ENCODE measurements around the gene ZNRD2. TPM values are rescaled to one million over a fixed set of nuclear protein-coding genes. Genes with fewer than 3 reads are reported as not detected.

ZNRD2 gene
- total RNA-seq, 2 experiments from 2014 or later: 38.7 to 39.9 TPM

- peaks cover 25% of the 10 kb centered on the region for H3K36me3 ChIP-seq (ENCODE audit: insufficient read depth, low read length)
- H3K4me1 ChIP-seq (ENCODE audit: insufficient read depth, low read length): peaks cover 88% of the 10 kb centered on the region
- peaks cover 54% of the 10 kb centered on the region for H3K36me3 Mint-ChIP-seq (ENCODE audit: low read depth)
- H3K9me3 ChIP-seq (ENCODE audit: control insufficient read depth in 1 of 2, insufficient read depth in 1 of 2, low read length in 2 of 2): no peaks in the 10 kb centered on the region
- H3K27me3 Mint-ChIP-seq: no peaks in the 10 kb centered on the region
- peaks cover 83% of the 10 kb centered on the region for H3K4me1 Mint-ChIP-seq (ENCODE audit: low read depth)
- H3K27me3 ChIP-seq (ENCODE audit: control insufficient read depth in 1 of 2, insufficient read depth in 2 of 2, low read length in 2 of 2): no peaks in the 10 kb centered on the region
- intact Hi-C loops (cut with DNase I, micrococcal nuclease): loop anchor here (1.0 to 2.0 kb wide), 3 partner anchors 10 to 17 kb away; no protein-coding TSS in a partner anchor
- H3K27ac ChIP-seq (ENCODE audit: low read depth in 1 of 2, low read length in 2 of 2): no peak overlapping the region
- ChIA-PET CTCF (interaction anchor here (0.5 to 2.4 kb wide), 10 partner anchors 11 to 127 kb away, joined by 3 to 35 read pairs (median 7); partner anchors contain the start of genes FAM89B and SCYL1), POLR2A (interaction anchor here (0.8 to 4.3 kb wide), 12 partner anchors 10 to 198 kb away, joined by 3 to 41 read pairs (median 5); partner anchors contain the start of genes EHBP1L1, FAM89B, MALAT1 and PCNX3)
- DNase-seq (peak; percentile 49 to 83 (median 64)), ATAC-seq (ENCODE audit: poor library complexity) (peak; percentile 37)
- H3K4me3 ChIP-seq (ENCODE audit: low read length): no peak overlapping the region
- H3K27ac Mint-ChIP-seq: peak overlapping the region; percentile 82
- TF ChIP-seq CTCF (IDR thresholded peaks at IDR 0.05): peak; percentile 78
- peak overlapping the region; percentile 71 for H3K4me3 Mint-ChIP-seq
- H3K9me3 Mint-ChIP-seq: no peaks in the 10 kb centered on the region
Measured at GRCh38 chr11:65551572-65552387, 18.5 kb upstream of the ZNRD2 start.

GRCh38 chr11:65552388-65552951 is 17.8 kb upstream of the ZNRD2 start:
- Histone ChIP-seq H3K36me3 (ENCODE audit: insufficient read depth, low read length) (peaks cover 25% of the 10 kb centered on the region), H3K27ac (ENCODE audit: low read depth in 1 of 2, low read length in 2 of 2) (peak overlapping the region in 1 of 2 donors; percentile 72), H3K9me3 (ENCODE audit: control insufficient read depth in 1 of 2, insufficient read depth in 1 of 2, low read length in 2 of 2) (no peaks in the 10 kb centered on the region), H3K27me3 (ENCODE audit: control insufficient read depth in 1 of 2, insufficient read depth in 2 of 2, low read length in 2 of 2) (no peaks in the 10 kb centered on the region), H3K4me3 (ENCODE audit: low read length) (no peak overlapping the region), H3K4me1 (ENCODE audit: insufficient read depth, low read length) (peaks cover 88% of the 10 kb centered on the region)
- H3K4me3 Mint-ChIP-seq: peak overlapping the region; percentile 71
- TF ChIP-seq CTCF (IDR thresholded peaks at IDR 0.05): no peak
- POLR2A ChIA-PET: interaction anchor here (0.7 to 4.3 kb wide), 14 partner anchors 11 to 198 kb away, joined by 3 to 41 read pairs (median 4); partner anchors contain the start of genes EHBP1L1, FAM89B, MALAT1 and NEAT1
- H3K27ac Mint-ChIP-seq: peak overlapping the region; percentile 82
- ATAC-seq (ENCODE audit: poor library complexity): no peak
- H3K27me3 Mint-ChIP-seq: no peaks in the 10 kb centered on the region
- intact Hi-C loops (cut with DNase I, micrococcal nuclease): loop anchor here (1.0 to 2.0 kb wide), 3 partner anchors 11 to 16 kb away; no protein-coding TSS in a partner anchor
- CTCF ChIA-PET: interaction anchor here (0.5 to 2.4 kb wide), 10 partner anchors 10 to 128 kb away, joined by 3 to 35 read pairs (median 7); partner anchors contain the start of genes FAM89B and SCYL1
- no peak for DNase-seq
- H3K36me3 Mint-ChIP-seq (ENCODE audit: low read depth): peaks cover 57% of the 10 kb centered on the region
- H3K9me3 Mint-ChIP-seq: no peaks in the 10 kb centered on the region
- H3K4me1 Mint-ChIP-seq (ENCODE audit: low read depth): peaks cover 84% of the 10 kb centered on the region

- Mint-ChIP-seq H3K27me3 (no peaks in the 10 kb centered on the region), H3K9me3 (no peaks in the 10 kb centered on the region), H3K4me1 (ENCODE audit: low read depth) (peaks cover 74% of the 10 kb centered on the region), H3K27ac (peak overlapping the region; percentile 82), H3K4me3 (peak overlapping the region; percentile 74), H3K36me3 (ENCODE audit: low read depth) (peaks cover 48% of the 10 kb centered on the region)
- Histone ChIP-seq H3K9me3 (ENCODE audit: control insufficient read depth in 1 of 2, insufficient read depth in 1 of 2, low read length in 2 of 2) (no peaks in the 10 kb centered on the region), H3K27me3 (ENCODE audit: control insufficient read depth in 1 of 2, insufficient read depth in 2 of 2, low read length in 2 of 2) (no peaks in the 10 kb centered on the region), H3K27ac (ENCODE audit: low read depth in 1 of 2, low read length in 2 of 2) (peak overlapping the region in 1 of 2 donors; percentile 72), H3K36me3 (ENCODE audit: insufficient read depth, low read length) (peaks cover 24% of the 10 kb centered on the region), H3K4me1 (ENCODE audit: insufficient read depth, low read length) (peaks cover 79% of the 10 kb centered on the region), H3K4me3 (ENCODE audit: low read length) (peak overlapping the region; percentile 30)
- ATAC-seq (ENCODE audit: poor library complexity) (peak; percentile 84), DNase-seq (peak; percentile 67 to 91 (median 81))
- intact Hi-C loops (cut with DNase I, micrococcal nuclease): loop anchor here in 1 of 2 experiments (2.0 kb wide), 1 partner anchor 15 kb away; no protein-coding TSS in a partner anchor
- ChIA-PET CTCF (interaction anchor here (1.3 to 2.4 kb wide), 2 partner anchors 13 to 19 kb away, joined by 5 to 13 read pairs; partner anchors contain the start of gene FAM89B), POLR2A (interaction anchor here (0.7 to 4.3 kb wide), 11 partner anchors 12 to 774 kb away, joined by 3 to 41 read pairs (median 4); partner anchors contain the start of genes EHBP1L1, FAM89B, NEAT1 and PCNX3)
- no peak for TF ChIP-seq CTCF (IDR thresholded peaks at IDR 0.05)
Measured at GRCh38 chr11:65553301-65554001, 16.8 kb upstream of the ZNRD2 start.

All from CD4-positive, alpha-beta T cell (primary cell).